Measurements from ENCODE around the gene LRRC66.

Gene LRRC66

DNA sequence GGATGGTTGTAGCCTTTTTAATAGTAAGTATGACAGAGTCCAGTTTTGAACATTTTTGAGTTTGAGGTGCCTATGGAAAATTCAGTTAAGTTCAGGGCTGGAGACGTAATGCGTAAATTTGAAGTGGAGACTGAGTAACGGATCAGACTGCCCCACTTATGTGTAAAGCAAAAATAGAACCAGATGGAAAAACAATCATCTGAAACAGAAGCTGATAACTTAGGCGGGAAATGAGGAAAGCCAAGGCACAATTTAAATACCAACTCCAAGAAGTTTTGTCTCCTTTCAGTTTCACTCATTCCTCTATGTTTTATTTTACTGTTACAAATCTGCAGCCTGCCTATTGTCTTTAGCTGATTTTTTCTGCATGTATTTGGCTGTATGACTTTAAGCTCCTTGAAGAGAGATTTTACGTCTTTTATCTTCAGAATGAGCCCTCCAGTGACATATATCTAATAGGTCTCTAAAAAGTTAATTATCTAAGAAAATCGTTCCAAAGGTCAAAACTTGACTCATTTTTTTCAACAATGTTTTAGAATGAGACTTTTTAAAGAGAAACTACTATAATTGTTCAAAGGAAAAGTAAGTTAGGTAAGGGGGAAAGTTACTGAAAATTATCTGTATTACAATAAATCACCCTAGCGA lies 16.8 kb upstream of the LRRC66 start:
- no peak for DNase-seq (ENCODE audit: low read depth)
- H3K4me3 ChIP-seq (ENCODE audit: low read depth, low read length), result peak overlapping the region; percentile 84

DNA sequence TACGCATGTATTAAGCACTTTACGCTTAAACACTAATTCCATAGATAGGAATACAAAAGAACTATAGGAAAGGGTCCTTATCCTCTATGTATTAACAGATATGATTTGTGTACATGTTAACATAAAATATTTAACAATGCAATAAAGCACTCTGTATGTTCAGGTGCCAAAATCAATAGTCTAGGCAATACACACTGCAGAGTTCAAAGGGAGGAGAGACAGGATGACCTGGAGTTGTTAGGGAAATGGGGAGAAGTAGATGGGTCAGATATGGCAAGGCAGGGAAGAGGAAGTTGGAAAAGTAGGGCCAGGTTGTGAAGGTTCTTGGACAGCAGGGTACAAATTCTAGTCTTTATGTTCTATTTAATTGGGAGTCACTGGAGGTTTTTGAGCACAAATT lies 15.0 kb upstream of the LRRC66 start:
- H3K4me3 ChIP-seq (ENCODE audit: low read depth, low read length), result no peak overlapping the region
- no peak for DNase-seq (ENCODE audit: low read depth)
- TF ChIP-seq, protein P1, sequence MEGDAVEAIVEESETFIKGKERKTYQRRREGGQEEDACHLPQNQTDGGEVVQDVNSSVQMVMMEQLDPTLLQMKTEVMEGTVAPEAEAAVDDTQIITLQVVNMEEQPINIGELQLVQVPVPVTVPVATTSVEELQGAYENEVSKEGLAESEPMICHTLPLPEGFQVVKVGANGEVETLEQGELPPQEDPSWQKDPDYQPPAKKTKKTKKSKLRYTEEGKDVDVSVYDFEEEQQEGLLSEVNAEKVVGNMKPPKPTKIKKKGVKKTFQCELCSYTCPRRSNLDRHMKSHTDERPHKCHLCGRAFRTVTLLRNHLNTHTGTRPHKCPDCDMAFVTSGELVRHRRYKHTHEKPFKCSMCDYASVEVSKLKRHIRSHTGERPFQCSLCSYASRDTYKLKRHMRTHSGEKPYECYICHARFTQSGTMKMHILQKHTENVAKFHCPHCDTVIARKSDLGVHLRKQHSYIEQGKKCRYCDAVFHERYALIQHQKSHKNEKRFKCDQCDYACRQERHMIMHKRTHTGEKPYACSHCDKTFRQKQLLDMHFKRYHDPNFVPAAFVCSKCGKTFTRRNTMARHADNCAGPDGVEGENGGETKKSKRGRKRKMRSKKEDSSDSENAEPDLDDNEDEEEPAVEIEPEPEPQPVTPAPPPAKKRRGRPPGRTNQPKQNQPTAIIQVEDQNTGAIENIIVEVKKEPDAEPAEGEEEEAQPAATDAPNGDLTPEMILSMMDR (conservative IDR thresholded peaks at IDR 0.05; ENCODE audit: low read depth, low read length), result no peak

More for the DNA sequence above, 16.8 kb upstream of the LRRC66 start:
- TF ChIP-seq, protein P1 (conservative IDR thresholded peaks at IDR 0.05; ENCODE audit: low read depth, low read length), result no peak

DNA sequence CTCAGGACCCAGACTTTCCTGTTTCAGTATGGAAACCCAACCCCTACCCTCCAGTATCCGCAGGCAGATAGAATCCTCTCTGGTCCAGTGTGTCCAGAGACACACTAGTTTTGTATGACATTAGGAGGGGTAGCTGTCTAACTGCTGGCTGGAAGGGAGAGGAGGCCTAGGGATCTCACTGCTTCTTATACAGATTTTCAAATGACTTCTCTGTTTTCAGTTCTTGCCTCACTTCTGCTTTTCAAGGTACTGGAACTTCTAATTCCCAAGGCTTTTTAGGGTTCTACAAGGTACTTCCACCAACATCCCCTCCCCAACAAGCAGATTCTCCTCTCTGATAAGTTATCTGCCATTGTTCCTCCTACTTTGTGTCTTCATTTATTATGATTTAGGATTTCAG lies 11.8 kb upstream of the LRRC66 start:
- TF ChIP-seq, protein P1 (conservative IDR thresholded peaks at IDR 0.05; ENCODE audit: low read depth, low read length), result no peak
- DNase-seq (ENCODE audit: low read depth), result no peak
- H3K4me3 ChIP-seq (ENCODE audit: low read depth, low read length), result no peak overlapping the region

DNA sequence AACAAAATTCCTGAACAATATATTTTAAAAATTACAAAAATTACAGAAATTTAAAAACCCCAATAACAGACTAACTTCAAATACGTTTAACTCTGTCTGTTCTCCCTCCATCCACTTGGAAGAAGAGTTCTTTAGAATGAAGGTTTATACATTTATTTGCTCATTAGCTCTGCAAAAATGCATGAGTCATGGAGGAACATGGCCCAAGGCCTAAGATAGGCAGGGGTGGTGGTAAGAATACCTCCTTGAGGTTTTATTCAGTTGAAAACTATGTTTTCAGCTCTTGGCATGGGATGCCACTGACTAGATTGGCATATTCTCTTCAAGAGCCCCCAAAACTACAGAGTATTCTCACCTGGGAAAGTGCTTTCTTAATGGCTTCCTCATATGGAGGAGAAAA lies 8.8 kb upstream of the LRRC66 start:
- no peak overlapping the region for H3K4me3 ChIP-seq (ENCODE audit: low read depth, low read length)
- DNase-seq (ENCODE audit: low read depth), result peak; percentile 69
- TF ChIP-seq, protein P1 (conservative IDR thresholded peaks at IDR 0.05; ENCODE audit: low read depth, low read length), result no peak

DNA sequence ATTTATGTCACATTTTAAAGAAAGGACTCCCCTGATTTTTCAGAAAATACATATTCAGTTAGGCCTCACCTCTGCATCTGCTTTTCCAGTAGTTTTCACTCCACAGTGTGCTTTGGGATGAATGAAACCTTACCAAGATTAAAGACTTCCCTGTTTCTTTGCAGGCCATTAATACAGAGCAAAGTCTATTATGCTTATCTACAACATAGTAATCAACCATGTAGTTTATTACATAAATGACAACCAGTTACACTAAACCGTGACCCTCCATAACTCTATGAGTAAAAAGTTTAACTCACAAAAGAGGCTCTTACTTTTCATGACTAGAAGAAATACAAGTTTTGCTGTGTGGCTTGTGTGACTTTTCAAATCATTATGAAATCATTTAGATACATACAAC lies 2.3 kb downstream of the LRRC66 start:
- DNase-seq (ENCODE audit: low read depth), result no peak
- H3K4me3 ChIP-seq (ENCODE audit: low read depth, low read length), result no peak overlapping the region
- TF ChIP-seq, protein P1 (conservative IDR thresholded peaks at IDR 0.05; ENCODE audit: low read depth, low read length), result no peak

DNA sequence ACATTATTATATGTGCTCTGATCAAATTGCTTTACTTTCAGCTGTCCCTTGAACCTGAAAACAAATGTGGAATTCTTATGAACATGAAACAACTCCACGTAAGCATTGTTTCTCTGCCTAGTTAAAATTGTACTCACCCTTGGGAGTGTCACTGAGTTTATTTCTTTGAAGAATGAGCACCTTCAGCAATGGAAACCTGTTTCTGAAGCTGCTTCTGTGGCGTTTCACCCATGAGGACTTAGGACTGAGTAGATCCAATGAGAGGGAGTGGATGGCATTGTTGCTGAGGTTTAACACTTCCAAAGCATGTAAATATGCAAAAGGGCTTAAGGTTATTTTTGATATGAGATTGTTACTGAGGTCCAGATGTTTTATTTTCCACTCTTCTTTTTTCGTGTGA lies 3.2 kb downstream of the LRRC66 start:
- DNase-seq (ENCODE audit: low read depth), result no peak
- TF ChIP-seq, protein P1 (conservative IDR thresholded peaks at IDR 0.05; ENCODE audit: low read depth, low read length), result no peak
- H3K4me3 ChIP-seq (ENCODE audit: low read depth, low read length), result no peak overlapping the region

DNA sequence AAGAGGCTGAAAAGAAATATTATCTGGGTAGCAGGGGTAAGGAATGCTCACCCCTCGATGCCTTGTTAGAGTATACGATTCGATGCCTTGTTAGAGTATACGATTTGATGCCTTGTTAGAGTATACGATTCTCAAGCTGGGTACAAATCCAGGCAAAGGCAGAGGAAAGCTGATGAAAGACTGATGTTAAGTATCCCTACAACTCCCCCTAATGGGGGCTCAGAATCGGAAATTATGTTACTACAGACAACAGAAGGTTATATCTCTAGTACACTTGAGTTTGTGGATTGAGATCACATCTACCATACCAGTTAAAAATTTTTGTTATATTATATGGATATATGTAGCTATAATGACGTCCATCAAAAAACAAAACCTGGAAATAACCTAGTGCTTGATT lies 4.8 kb downstream of the LRRC66 start:
- DNase-seq (ENCODE audit: low read depth), result peak; percentile 54
- TF ChIP-seq, protein P1 (conservative IDR thresholded peaks at IDR 0.05; ENCODE audit: low read depth, low read length), result peak; percentile 41
- no peak overlapping the region for H3K4me3 ChIP-seq (ENCODE audit: low read depth, low read length)

Data from choroid plexus epithelial cell (primary cell).